SK-N-SH (cell line): ENCODE measurements around the gene PREPL. TPM values are rescaled to one million over a fixed set of nuclear protein-coding genes. Genes with fewer than 3 reads are reported as not detected.
A peak's percentile ranks its signal among the peaks of the same experiment; 100 is the strongest.

Experiments
- CHD2 ChIP-seq: fragments of 150-350 bp; IDR thresholded peaks from 2 replicates; pipeline ENCODE4 v1.6.1; 2018; ENCODE audit warnings: low read length; ENCODE audit not compliant: partially characterized antibody
- CTCF ChIP-seq: fragments of 200-600 bp; sonication (generic); IDR thresholded peaks from 2 replicates; pipeline ENCODE4 v1.6.1; 2017; ENCODE audit warnings: antibody characterized with exemption, mild to moderate bottlenecking, moderate library complexity
- EP300 ChIP-seq, 2 experiments: IDR thresholded peaks; 2 replicates each; pipeline versions ENCODE4 v1.4.0 to v1.6.1; 2012; ENCODE audit warnings: borderline replicate concordance in 1 of 2, low read depth in 1 of 2, low read length in 1 of 2
- EZH2phosphoT487 ChIP-seq: fragments of 200-600 bp; sonication (generic); IDR thresholded peaks from 2 replicates; pipeline ENCODE4 v1.6.1; 2017; ENCODE audit warnings: low read depth, mixed run types, mild to moderate bottlenecking, antibody characterized with exemption, moderate library complexity, borderline replicate concordance
- FOXM1 ChIP-seq: IDR thresholded peaks from 2 replicates; pipeline ENCODE4 v1.4.0; 2012; ENCODE audit warnings: low read depth, mild to moderate bottlenecking
- IRF3 ChIP-seq: fragments of 150-350 bp; IDR thresholded peaks from 2 replicates; pipeline ENCODE4 v1.6.1; 2016; ENCODE audit warnings: mild to moderate bottlenecking, low read depth, low read length
- MEF2A ChIP-seq: IDR thresholded peaks from 2 replicates; pipeline ENCODE4 v1.4.0; 2012; ENCODE audit warnings: low read depth, borderline replicate concordance
- NFIC ChIP-seq: IDR thresholded peaks from 2 replicates; pipeline ENCODE4 v1.4.0; 2012; ENCODE audit warnings: borderline replicate concordance
- NRF1 ChIP-seq: IDR thresholded peaks from 2 replicates; pipeline ENCODE4 v1.6.1; 2012; ENCODE audit warnings: low read depth, mild to moderate bottlenecking, low read length
- PBX3 ChIP-seq: IDR thresholded peaks from 2 replicates; pipeline ENCODE4; 2012
- RCOR1 ChIP-seq: fragments of 150-350 bp; IDR thresholded peaks from 2 replicates; pipeline ENCODE4 v1.6.1; 2017; ENCODE audit warnings: antibody characterized with exemption, low read length
- RFX5 ChIP-seq: IDR thresholded peaks from 2 replicates; pipeline ENCODE4 v1.6.1; 2012; ENCODE audit warnings: mild to moderate bottlenecking, improper control_type of control experiment, low read length
- SMC3 ChIP-seq: IDR thresholded peaks from 2 replicates; pipeline ENCODE4 v1.6.1; 2012; ENCODE audit warnings: low read depth, low read length, improper control_type of control experiment
- TAF1 ChIP-seq: IDR thresholded peaks from 2 replicates; pipeline ENCODE4 v1.6.1; 2012; ENCODE audit warnings: low read depth, mild to moderate bottlenecking, low read length, moderate library complexity, borderline replicate concordance
- USF1 ChIP-seq: IDR thresholded peaks from 2 replicates; pipeline ENCODE4 v1.4.0; 2012; ENCODE audit warnings: low read depth, borderline replicate concordance
- YY1 ChIP-seq: IDR thresholded peaks from 2 replicates; pipeline ENCODE4 v1.4.0; 2012; ENCODE audit warnings: low read depth, mild to moderate bottlenecking
- ZBTB33 ChIP-seq: IDR thresholded peaks from 2 replicates; pipeline ENCODE4 v1.4.0; 2012; ENCODE audit warnings: low read depth, borderline replicate concordance
- polyA plus RNA-seq, 3 experiments: library from polyadenylated mRNA; depleted of rRNA; stranded (reverse); fragments of >200 nt; gene quantifications; 2 replicates each; pipeline ENCODE4 v1.2.3, GENCODE V29; 2012

Gene PREPL
- polyA plus RNA-seq, 1 of the 3 experiments (the other 2 are of a cell fraction) = 22.6 TPM

- TF ChIP-seq EZH2phosphoT487 (no peak), NRF1 (no peak), EP300 (IDR thresholded peaks at IDR 0.05; ENCODE audit: borderline replicate concordance in 1 of 2, low read depth in 1 of 2, low read length in 1 of 2) (no peak), YY1 (no peak), MEF2A (no peak), RCOR1 (peak; percentile 9; the same call in 1 of the 2 replicates), USF1 (no peak), FOXM1 (no peak), TAF1 (no peak), ZBTB33 (no peak), CHD2 (no peak), CTCF (0 out of 2 replicates have a peak, but pooled peaks have one; percentile 0), RFX5 (no peak), NFIC (no peak), PBX3 (peak; percentile 55; the same call in 1 of the 2 replicates), SMC3 (no peak), IRF3 (no peak)
Observed at GRCh38 chr2:44362207-44363015, 1.1 kb upstream of the PREPL start (continued).
